ENCODE results near the gene FAM53A. TPM values are rescaled to one million over a fixed set of nuclear protein-coding genes. Genes with fewer than 3 reads are reported as not detected.

Gene FAM53A
- total and polyA plus RNA-seq, 4 donors = 0.44 to 2.2 (median 0.97) TPM

DNA sequence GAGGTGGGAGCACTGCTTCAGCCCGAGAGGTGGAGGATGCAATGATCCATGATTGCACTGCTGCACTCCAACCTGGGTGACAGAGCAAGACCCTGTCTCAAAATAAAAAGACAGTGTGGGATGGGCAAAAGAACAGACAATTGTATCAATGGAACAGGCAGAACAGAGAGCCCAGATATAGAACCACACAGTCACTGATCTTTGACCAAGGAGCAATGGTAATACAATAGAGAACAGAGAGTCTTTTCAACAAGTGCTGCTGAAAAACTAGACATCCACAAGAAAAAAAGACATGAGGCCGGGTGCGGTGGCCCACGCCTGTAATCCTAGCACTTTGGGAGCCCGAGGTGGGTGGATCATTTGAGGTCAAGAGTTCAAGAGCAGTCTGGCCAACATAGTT lies 5.9 kb downstream of the FAM53A start:
- WGBS = 81% methylated on average over 5 of the region's 5 CpGs
- H3K4me1 ChIP-seq (ENCODE audit: control insufficient read depth in 4 of 4, insufficient read depth in 4 of 4, low read length in 3 of 4) = peaks cover 0 to 3% (median under 1%) of the 10 kb centered on the region in 4 donors
- no peak overlapping the region for H3K4me3 ChIP-seq (ENCODE audit: low read depth in 1 of 3, low read length in 3 of 3)
- H3K9me3 ChIP-seq (ENCODE audit: control insufficient read depth in 4 of 4, low read length in 3 of 4) = no peaks in the 10 kb centered on the region
- no peak for DNase-seq (ENCODE audit: low spot score)
- H3K36me3 ChIP-seq (ENCODE audit: control insufficient read depth in 4 of 4, insufficient read depth in 3 of 4, low read depth in 1 of 4, low read length in 3 of 4) = no peaks in the 10 kb centered on the region
- no peaks in the 10 kb centered on the region for H3K27me3 ChIP-seq (ENCODE audit: control insufficient read depth in 4 of 4, insufficient read depth in 4 of 4, low read length in 3 of 4)
- TF ChIP-seq RAD21 (IDR thresholded peaks at IDR 0.05) = no peak
- no peak overlapping the region for H3K27ac ChIP-seq (ENCODE audit: low read depth in 1 of 2, low read length in 2 of 2)
- no peak overlapping the region for H3K9ac ChIP-seq (ENCODE audit: low read depth in 1 of 2, low read length in 2 of 2)

DNA sequence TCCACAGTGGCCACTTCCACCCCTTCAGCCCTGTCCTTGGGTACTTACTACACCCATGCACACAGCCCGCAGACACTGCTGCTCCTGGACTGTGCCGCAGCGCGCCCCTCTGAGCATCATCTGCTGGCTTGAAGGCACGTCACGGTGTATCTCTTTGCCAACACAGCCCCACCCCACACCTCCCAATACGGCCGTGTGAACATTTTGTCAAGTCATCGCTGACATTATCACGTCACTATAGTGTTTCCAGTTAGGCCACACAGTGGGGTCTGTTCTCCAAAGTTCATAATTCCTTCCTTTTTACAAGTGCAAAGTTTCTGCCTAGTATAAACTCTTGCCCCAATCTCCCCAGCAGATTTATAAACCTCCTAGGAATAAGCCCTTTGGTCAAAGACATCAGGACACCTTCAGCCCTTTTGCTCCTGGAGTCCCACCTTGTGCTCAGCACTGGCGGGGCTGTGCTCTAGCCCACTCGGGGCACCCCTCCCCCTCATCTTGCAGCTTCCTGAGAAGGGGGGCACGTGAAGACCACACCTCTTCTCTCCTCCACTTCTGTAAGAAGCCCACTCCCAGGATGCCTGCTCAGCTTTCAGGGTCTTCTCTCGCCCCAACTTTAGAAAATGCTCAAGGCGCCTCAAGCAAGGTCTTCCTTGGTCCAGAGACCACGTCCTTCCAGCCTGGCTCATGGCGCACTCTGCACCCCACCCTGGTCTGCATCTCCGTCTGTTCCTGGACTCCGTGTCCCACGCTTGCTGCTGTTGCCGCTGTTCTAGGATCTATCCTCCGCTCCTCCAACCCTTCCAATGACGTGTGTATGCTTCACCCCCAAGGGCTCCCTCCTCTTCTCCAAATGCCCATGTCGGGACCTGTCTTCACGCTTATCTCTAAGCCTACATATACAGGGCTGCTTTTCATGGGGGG lies 7.2 kb downstream of the FAM53A start:
- Histone ChIP-seq H3K4me3 (ENCODE audit: low read depth in 1 of 3, low read length in 3 of 3) (no peak overlapping the region), H3K27ac (ENCODE audit: low read depth in 1 of 2, low read length in 2 of 2) (no peak overlapping the region), H3K9ac (ENCODE audit: low read depth in 1 of 2, low read length in 2 of 2) (no peak overlapping the region), H3K36me3 (ENCODE audit: control insufficient read depth in 4 of 4, insufficient read depth in 3 of 4, low read depth in 1 of 4, low read length in 3 of 4) (no peaks in the 10 kb centered on the region), H3K27me3 (ENCODE audit: control insufficient read depth in 4 of 4, insufficient read depth in 4 of 4, low read length in 3 of 4) (no peaks in the 10 kb centered on the region), H3K9me3 (ENCODE audit: control insufficient read depth in 4 of 4, low read length in 3 of 4) (no peaks in the 10 kb centered on the region), H3K4me1 (ENCODE audit: control insufficient read depth in 4 of 4, insufficient read depth in 4 of 4, low read length in 3 of 4) (no peaks in the 10 kb centered on the region)
- TF ChIP-seq FOXA1 (IDR thresholded peaks at IDR 0.05) (no peak), HNF4A (conservative IDR thresholded peaks at IDR 0.05) (no peak), SP1 (IDR thresholded peaks at IDR 0.05) (no peak), EGR1 (IDR thresholded peaks at IDR 0.05; ENCODE audit: low read depth in 2 of 2) (no peak), TAF1 (conservative IDR thresholded peaks at IDR 0.05) (no peak), NR2F2 (IDR thresholded peaks at IDR 0.05) (no peak), FOXA2 (IDR thresholded peaks at IDR 0.05) (no peak), GABPA (IDR thresholded peaks at IDR 0.05 in 1 of 2, conservative IDR thresholded peaks at IDR 0.05 in 1 of 2) (no peak), JUND (IDR thresholded peaks at IDR 0.05) (no peak), RAD21 (IDR thresholded peaks at IDR 0.05) (no peak)
- TF ChIP-seq, protein P1, sequence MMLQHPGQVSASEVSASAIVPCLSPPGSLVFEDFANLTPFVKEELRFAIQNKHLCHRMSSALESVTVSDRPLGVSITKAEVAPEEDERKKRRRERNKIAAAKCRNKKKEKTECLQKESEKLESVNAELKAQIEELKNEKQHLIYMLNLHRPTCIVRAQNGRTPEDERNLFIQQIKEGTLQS (IDR thresholded peaks at IDR 0.05) = no peak
- TF ChIP-seq, protein P2, sequence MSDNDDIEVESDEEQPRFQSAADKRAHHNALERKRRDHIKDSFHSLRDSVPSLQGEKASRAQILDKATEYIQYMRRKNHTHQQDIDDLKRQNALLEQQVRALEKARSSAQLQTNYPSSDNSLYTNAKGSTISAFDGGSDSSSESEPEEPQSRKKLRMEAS (IDR thresholded peaks at IDR 0.05) = no peak
- TF ChIP-seq, protein P3, sequence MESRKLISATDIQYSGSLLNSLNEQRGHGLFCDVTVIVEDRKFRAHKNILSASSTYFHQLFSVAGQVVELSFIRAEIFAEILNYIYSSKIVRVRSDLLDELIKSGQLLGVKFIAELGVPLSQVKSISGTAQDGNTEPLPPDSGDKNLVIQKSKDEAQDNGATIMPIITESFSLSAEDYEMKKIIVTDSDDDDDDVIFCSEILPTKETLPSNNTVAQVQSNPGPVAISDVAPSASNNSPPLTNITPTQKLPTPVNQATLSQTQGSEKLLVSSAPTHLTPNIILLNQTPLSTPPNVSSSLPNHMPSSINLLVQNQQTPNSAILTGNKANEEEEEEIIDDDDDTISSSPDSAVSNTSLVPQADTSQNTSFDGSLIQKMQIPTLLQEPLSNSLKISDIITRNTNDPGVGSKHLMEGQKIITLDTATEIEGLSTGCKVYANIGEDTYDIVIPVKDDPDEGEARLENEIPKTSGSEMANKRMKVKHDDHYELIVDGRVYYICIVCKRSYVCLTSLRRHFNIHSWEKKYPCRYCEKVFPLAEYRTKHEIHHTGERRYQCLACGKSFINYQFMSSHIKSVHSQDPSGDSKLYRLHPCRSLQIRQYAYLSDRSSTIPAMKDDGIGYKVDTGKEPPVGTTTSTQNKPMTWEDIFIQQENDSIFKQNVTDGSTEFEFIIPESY (IDR thresholded peaks at IDR 0.05) = no peak
- TF ChIP-seq, protein P4, sequence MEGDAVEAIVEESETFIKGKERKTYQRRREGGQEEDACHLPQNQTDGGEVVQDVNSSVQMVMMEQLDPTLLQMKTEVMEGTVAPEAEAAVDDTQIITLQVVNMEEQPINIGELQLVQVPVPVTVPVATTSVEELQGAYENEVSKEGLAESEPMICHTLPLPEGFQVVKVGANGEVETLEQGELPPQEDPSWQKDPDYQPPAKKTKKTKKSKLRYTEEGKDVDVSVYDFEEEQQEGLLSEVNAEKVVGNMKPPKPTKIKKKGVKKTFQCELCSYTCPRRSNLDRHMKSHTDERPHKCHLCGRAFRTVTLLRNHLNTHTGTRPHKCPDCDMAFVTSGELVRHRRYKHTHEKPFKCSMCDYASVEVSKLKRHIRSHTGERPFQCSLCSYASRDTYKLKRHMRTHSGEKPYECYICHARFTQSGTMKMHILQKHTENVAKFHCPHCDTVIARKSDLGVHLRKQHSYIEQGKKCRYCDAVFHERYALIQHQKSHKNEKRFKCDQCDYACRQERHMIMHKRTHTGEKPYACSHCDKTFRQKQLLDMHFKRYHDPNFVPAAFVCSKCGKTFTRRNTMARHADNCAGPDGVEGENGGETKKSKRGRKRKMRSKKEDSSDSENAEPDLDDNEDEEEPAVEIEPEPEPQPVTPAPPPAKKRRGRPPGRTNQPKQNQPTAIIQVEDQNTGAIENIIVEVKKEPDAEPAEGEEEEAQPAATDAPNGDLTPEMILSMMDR (IDR thresholded peaks at IDR 0.05; ENCODE audit: low read depth, low read length, missing input control) = no peak
- DNase-seq (ENCODE audit: low spot score) = peak; percentile 50
- 87% methylated on average over 25 of the region's 25 CpGs for WGBS
